GM19438 (cell line): Measurements from ENCODE around the gene RD3L.
"Not testable (repeated sequence)": the region's sequence is repeated elsewhere in the genome, so short reads cannot be mapped to it uniquely, and the experiment has no call there.

ENCODE experiments used
- ATAC-seq: cut with Tn5 transposase; IDR thresholded peaks from one replicate; pipeline ENCODE4 v1.9.1; 2021; ENCODE audit warnings: low read depth; ENCODE audit not compliant: unreplicated experiment

The RD3L gene

DNA sequence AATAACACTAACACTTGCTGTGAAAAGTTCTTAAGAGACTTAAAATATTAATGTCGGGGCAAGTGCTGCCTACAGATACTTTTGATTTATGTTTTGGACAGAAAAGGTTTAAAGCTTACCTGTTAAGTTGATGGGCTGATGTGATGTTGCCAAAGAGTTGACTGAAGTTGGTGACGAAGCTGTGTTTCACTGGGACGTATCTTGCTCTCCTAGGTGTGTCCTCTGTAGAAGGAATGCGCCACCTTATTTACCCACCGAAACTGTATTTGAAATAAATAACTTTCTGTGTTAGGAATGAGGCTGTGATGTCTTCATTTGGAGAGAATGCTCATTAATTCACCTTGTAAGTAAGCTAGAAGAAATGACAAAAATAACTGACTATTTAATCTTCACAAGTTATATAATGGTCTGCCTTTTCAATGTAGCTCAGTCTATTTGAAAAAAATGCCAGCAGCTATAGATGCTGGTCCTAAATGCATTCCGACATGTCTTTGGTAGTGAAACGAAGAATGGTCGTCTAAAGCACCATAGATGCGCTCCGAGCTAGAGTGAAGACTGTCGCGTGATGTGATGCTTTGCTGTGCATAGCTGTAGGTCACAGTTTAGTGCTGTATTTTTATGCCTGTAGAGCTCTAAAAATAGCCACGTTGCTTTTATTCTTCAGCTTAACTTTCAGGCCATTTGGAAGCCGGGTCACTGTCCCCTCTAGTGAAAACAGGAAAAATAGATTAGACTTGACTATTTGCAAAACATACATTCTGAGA lies at the start of gene RD3L:
Gene RD3L, minus strand, starts transcription at position 557 of the 764 bp plus-strand sequence. CDS start 834 bp downstream, outside the sequence.
- ATAC-seq = no peak

DNA sequence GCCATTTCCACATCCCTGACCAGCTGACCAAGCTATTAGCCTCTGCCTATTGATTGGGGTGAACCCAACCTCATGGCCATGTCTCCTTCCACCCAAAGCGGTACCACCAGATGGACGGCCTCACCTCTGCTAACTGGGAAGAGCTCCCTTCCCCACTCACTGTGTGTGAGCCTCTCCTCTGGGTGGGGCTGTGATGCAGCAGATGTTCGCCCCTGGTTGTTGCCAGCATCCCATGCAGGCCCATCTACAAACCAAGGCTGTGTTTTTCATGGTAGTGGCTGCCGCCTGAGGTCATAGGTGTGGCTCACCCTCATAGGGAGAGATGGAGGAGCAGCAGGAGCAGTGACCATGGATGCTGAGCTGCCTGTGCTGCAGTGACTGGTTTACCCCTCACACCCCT lies 47.6 kb upstream of the RD3L start:
- no peak for ATAC-seq

DNA sequence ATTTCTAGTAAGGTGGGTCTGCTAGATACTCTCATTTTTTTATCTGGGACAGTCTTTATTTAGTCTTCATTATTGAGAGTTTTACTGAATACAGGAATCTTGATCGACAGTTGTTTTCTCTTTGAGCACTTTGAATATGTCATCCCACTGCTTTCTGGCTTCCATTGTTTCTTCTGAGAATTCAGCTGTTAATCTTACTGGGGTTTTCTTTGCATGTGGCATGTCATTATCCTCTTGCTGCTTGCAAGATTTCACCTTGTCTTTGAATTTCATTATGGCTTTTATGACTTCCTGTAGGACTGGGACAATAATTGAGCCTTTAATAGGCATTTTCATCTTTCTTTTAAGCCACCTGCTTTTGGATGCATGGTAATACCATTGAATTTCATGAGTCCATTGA lies 46.7 kb upstream of the RD3L start:
- no peak for ATAC-seq

DNA sequence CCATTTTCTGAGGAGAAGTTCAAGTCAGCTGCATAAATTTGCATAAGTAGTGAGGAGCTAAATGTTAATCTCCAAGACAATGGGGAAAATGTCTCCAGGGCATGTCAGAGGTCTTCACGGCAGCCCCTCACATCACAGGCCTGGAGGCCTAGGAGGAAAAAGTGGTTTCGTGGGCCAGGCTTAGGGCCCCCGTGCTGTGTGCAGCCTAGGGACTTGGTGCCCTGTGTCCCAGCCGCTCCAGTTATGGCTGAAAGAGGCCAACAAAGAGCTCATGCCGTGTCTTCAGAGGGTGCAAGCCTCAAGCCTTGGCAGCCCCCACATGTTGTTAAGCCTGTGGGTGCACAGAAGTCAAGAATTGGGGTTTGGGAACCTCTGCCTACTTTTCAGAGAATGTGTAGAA lies 41.9 kb upstream of the RD3L start:
- no peak for ATAC-seq

DNA sequence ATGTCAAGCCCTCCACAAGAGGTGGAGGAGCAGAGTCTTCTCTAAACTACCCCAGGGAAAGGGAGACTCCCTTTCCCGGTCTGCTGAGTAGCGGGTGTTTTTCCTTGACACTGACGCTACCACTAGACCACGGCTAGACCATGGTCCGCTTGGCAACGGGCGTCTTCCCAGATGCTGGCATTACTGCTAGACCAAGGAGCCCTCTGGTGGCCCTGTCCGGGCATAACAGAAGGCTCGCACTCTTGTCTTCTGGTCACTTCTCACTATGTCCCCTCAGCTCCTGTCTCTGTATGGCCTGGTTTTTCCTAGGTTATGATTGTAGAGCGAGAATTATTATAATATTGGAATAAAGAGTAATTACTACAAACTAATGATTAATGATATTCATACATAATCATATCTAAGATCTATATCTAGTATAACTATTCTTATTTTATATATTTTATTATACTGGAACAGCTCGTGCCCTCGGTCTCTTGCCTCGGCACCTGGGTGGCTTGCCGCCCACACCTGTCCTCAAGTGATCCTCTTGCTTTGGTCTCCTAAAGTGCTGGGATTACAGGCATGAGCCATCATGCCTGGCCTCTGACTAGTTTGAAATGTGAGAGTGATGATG lies 38.4 kb upstream of the RD3L start:
- ATAC-seq = not testable (repeated sequence)

DNA sequence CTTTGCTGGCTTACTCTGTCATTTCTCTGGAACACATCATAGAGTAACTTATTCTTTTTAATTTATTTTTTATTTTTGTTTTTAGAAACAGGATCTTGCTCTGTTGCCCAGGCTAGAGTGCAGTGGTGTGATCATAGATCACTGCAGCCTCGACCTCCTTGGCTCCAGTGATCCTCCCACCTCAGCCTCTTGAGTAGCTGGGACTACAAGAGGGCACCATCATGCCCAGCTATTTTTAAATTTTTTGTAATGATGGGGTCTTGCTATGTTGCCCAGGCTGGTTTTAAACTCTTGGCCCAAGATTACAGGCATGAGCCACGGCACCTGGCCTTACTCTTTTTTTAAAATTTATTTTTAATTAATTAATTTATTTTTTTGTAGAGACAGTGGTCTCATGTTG lies 32.2 kb upstream of the RD3L start:
- ATAC-seq = no peak

DNA sequence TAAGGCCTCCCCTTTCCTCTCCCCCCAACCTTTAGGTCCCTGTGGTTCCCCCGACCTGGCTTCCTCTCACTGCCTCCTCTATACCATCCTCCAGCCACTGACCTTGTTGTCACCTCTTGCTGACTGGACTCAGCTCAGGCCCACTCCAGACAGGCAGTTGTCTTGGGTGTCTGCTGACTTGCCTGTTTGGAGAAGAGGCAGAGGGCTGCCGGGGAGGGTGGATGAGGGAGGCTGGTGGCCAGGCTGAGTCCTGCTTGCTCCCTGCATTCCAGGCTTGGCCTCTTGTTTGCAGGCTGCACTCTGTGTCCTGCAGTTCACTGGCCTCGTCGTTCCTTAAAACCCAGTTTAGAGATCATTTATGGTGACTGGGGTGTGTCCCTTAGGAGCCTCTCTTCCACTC lies 31.0 kb upstream of the RD3L start:
- no peak for ATAC-seq

DNA sequence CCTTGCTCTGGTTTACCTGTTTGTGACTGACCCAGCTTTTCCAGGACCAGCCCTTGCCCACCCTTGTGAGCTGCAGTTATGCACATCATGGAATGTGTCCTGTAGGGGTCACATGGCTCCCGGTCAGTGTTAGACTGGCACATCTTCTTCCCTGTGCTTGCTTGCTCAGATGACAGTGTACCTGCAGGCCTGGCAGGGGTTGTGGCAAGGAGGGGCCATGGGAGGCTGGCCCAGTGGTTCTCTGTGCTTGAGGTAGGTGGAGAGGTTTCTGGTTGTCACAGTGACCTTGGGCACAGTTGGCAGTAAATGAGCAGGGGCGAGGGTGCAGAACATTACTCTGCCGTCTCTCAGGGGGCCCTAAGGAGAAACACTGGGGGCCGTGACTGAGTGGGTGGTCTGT lies 27.6 kb upstream of the RD3L start:
- ATAC-seq = no peak

DNA sequence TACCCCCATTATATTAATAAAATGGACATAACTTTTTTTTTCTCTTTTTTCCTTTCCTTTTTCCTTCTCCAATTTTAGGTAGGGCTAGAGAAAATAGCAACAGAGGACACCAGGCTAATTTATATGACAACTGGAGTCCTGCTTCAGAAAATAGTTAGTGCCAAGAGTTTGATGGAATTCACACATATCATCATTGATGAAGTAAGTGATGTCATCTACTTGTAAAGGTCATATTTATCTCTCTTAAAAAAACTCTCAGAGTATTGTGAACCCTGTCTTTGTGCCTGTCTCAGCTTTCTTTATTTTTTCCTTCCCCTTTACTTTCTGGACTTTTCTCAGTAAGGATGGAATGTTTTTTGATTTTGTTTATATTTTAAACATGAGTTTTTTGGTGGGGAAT lies 24.3 kb upstream of the RD3L start:
- ATAC-seq = no peak

DNA sequence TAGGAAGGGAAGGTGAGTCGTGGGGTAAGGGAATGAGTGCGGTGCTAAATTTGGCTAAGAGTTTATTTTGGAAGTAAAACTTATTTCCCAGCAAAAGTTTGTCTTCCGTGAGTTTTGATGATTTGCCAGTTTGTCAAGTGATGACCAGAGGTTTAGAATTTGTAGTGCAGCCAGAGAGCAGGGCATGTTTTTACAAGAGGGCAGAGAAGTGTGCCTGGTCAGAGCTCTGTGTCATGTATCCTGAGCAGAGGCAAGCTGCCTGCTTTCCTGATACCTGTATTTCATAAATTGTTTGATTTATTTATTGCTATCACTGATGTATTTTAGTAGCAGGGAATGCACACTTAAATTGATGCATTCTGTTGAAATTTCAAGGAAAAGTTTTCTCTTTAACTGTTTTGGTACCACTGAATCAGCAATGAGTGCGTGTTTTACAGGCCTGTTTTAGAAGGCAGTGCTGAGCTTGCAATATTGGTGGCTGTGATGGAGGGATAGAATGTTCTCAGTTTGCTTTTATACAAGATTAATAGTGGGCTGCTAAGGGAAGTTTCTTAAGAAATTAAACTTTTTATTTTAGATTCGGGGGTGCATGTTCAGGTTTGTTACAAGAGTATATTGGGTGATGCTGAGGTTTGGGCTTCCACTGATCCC lies 19.7 kb upstream of the RD3L start:
- ATAC-seq = no peak

DNA sequence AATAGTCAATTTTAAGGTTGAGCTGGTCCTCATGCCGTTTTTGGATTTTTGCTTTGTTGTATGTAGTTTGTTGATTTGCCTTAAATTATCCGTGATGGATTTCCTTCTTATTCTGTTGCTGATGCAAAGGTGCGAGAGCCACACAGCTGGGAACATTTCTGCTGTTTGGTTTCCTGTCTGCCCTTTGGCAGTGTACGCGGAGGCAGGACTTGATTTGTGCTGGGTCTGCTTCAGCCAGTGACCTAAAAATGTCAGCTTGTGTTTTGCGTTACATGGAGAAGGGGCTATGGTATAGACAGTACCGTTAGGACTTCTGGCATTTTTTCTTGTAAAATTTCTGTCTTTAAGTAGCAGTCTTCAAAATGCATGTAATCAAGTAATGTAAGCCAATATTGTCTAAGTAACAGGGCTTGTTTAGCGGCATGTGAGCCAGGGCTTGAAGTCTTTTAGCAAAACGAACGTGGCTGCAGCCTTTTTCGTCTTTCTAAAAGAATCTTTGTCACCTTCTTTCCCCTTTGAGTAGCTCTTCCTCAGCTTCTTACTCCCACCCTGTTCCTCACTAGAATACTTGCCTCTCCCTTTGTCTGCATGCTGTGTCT lies 18.2 kb upstream of the RD3L start:
- ATAC-seq = no peak

DNA sequence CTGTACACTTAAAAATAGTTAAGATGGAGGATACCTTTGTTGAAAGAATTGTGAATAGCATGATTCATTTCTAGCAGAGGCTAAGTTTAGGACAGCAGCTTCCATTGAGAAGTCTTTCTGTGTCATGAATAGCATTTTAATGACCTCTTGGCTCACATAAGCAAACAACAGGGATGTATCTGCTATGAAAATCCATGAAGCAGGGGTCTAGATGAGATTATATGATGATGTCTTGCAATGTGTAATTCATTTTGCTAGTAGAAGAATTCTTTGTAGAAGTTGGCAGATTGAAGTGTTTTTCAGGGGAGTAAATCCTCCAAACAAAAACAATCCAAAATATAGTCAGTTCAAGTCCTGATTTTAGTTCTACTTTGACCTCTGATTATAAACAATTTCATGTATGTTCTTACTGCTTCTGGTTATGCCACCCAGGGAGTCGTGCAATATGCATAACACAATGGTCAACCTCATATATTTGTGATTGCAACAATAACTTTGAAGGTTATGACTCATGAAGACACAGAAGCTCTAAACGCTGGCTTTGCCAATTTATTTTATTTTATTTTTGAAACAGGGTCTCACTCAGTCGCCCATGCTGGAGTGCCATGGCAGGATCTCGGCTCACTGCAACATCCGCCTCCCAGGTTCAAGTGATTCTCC lies 6.9 kb upstream of the RD3L start:
- ATAC-seq = no peak

DNA sequence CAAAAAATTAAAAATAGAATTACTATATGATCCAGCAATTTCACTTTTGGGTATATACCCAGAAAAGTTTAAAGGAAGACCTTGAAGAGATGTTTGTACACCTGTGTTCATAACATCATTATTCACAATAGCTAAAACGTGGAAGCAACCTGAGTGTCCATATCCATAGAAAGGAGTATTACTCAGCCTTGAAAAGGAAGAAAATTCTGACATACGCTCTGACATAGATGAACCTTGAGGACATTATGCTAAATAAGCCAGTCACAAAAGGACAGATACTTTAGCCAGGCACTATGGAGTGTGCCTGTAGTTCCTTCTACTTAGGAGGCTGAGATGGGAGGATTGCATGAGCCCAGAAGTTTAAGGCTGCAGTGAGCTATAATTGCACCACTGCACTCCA lies 6.1 kb upstream of the RD3L start:
- no peak for ATAC-seq

DNA sequence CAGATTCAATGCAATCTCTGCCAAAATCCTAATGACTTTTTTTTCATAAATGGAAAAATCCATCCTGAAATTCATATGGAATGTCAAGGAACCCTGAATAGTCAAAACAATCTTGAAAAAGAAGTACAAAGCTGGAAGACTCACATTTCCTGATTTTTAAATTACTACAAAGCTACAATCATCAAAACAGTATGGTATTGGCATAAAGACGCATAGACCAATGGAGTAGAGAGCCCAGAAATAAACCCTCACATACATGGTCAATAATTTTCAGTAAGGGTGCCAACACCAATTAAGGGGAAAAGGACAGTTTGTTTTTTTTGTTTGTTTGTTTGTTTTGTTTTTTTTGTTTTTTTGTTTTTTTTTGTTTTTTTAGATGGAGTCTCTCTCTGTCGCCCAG lies 4.6 kb upstream of the RD3L start:
- ATAC-seq = no peak

DNA sequence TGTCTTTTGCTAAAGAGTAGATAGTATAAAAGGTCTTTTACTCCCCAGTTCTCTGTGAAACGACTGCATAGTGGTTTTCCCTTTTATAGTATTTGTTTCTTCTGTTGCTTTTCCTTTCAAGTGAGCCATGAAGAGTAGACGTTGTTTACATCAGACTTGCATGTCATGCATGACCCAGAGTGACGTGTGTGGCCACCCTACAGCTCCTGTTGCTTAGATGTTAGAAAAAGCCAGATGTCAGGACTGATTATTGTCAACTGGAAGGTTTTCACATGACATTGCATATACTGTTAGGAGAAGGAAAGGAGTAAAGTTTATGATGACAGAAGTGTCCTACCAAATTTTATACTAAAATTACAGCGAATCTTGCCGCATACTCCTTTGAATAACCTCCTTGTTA lies 1.3 kb upstream of the RD3L start:
- ATAC-seq = no peak

DNA sequence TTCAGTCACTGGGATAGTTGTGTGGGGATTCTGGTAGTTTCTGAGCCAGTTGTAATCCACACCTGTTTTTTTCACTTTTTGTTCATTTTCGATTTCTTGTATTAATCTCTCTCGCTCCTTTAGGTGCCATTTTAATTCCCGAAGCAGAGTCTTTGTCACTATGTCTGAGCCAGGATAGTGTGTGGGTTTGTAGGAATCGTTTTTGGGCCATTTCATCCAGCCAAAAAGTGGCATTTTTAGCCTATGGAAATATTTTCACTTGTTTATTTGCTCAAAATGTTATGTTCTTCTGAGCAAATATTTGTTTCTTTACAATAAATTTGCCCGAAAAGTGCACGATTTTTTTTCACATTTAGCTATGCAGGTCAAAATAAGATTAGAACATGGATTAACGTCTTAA lies 867 bp downstream of the RD3L start:
- no peak for ATAC-seq

DNA sequence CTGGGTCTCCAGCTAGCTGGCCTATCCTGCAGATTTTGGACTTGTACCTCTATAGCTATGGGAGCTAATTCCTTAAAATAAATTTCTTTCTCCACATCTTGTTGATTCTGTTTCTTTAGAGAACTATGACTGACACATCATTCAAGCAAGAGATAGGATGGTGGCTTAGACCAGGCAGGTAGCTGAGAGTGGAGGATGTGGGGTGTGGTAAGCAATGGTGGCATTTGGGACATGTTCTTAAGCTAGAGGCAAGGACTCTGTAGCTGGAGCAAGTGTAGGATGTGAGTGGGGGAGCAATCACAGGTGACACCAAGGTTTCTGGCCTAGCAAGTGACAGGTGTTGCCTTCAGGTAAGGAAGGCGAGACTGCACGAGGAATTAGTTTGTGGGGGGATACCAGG lies 7.2 kb downstream of the RD3L start:
- ATAC-seq = no peak

DNA sequence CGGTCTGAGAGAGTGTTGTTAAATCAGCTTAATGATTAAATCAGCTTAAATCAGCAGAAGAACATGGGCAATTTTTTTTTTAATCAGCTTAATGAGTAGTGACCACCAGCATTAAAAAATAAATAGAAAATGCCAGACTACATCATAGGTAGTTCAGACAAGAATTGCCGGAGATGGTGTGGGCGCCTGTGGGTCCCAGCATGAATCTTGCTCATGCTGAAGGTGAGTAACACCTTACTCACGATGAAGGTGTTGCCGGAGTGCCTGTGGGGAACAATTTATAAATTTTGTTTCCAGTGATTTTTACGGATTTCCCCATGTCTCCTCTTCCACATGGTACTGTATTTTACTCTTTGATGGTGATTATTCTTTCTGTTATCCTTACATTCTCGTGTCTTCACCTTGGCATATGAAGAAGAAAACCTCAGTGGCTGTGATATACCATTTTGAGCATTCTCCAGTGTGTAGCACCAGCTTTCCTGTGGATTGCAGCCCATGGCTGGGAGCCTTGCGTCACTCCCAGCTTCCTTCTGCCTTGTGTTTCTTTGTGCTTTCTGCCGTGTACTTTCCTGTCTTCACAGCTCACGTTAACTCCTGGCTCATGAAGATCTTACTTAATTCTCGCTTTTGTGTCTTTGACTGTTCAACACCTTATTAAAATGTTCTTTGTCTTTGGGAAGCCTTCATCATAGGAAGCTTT lies 9.4 kb downstream of the RD3L start:
- ATAC-seq = no peak

DNA sequence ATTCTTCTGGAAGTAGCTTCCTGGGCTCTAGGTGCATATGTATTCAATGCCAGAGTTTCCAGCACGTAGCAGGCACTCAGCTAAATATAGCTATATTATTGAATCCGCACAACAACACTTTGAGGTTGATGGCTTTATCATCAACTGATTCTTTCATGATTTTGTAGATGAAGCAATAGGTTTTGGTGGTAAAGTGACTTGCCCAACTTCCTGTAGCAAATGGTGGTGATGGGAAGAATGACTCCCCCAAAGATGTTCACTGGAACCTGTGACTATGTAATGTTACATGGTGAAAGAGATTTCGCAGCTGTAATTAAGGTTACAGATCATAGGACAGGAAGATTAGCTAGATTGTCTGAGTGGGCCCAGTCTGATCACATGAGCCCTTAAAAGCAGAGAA lies 10.9 kb downstream of the RD3L start:
- ATAC-seq = no peak

DNA sequence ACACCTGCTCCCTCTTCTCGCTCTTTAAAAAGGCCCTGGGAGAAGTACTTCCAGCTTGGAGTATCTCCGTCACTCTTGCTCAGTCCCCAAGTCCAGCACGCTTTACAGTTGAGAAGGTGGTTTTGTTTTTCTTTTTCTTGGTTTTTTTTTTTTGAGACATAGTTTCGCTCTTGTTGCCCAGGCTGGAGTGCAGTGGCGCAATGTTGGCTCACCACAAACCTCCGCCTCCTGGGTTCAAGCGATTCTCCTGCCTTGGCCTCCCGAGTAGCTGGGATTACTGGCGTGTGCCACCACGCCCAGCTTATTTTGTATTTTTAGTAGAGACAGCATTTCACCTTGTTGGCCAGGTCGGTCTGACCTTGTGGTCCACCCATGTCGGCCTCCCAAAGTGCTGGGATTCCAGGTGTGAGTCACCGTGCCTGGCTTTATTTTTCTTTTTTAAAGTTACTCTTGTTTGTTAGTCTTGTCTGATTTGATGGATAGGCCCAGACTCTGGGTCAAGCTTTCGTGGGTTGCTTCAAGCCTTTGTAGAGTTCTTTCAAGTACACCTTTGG lies 12.2 kb downstream of the RD3L start:
- no peak for ATAC-seq
